GM23338 (cell line): ENCODE results near the gene GRK5.

Experiments
- CTCF ChIP-seq, 2 experiments: fragments of 200-600 bp in 1 of 2; sonication (generic) in 1 of 2; conservative IDR thresholded peaks; 2 replicates each; pipeline versions ENCODE4 v1.5.1 to v1.6.1; 2016 to 2017; ENCODE audit warnings: antibody characterized with exemption in 2 of 2, low read depth in 2 of 2, mild to moderate bottlenecking in 2 of 2, moderate library complexity in 1 of 2
- EZH2phosphoT487 ChIP-seq: fragments of 200-600 bp; sonication (generic); IDR thresholded peaks from one replicate; pipeline ENCODE4 v1.8.1; 2018; ENCODE audit warnings: antibody characterized with exemption; ENCODE audit not compliant: unreplicated experiment
- STAT1 ChIP-seq: IDR thresholded peaks from one replicate; pipeline ENCODE4 v1.6.1; 2016; ENCODE audit warnings: antibody characterized with exemption; ENCODE audit not compliant: unreplicated experiment

- no peak for TF ChIP-seq CTCF (conservative IDR thresholded peaks at IDR 0.05; ENCODE audit: low read depth in 2 of 2)
- TF ChIP-seq STAT1, result no peak
- no peak for TF ChIP-seq EZH2phosphoT487
Observed at GRCh38 chr10:119207713-119208552, 562 bp downstream of the GRK5 start.
